ENCODE data around the gene SLC8A1.

SLC8A1 gene

DNA sequence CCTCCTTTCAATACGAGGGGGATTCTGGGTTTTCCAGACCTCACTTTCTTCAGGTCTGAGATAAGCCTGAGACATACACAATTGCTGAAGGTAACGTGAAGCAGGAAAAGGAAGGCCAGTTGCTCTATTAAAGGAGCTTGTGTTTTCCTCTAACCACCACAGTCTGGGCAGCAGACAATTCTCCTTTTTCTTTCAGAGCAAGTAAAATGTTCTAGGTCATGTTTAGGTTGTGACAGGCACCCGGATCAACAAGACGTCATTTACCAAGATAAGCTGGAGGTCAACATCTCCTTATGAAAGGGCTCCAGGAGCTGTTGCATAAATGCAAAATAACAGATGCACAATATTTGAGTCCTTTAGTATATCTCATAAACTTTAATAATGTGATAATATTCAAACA is 148.1 kb downstream of the SLC8A1 start:
- H3K4me3 ChIP-seq (ENCODE audit: low read depth, low read length): no peak overlapping the region
- TF ChIP-seq, protein P1, sequence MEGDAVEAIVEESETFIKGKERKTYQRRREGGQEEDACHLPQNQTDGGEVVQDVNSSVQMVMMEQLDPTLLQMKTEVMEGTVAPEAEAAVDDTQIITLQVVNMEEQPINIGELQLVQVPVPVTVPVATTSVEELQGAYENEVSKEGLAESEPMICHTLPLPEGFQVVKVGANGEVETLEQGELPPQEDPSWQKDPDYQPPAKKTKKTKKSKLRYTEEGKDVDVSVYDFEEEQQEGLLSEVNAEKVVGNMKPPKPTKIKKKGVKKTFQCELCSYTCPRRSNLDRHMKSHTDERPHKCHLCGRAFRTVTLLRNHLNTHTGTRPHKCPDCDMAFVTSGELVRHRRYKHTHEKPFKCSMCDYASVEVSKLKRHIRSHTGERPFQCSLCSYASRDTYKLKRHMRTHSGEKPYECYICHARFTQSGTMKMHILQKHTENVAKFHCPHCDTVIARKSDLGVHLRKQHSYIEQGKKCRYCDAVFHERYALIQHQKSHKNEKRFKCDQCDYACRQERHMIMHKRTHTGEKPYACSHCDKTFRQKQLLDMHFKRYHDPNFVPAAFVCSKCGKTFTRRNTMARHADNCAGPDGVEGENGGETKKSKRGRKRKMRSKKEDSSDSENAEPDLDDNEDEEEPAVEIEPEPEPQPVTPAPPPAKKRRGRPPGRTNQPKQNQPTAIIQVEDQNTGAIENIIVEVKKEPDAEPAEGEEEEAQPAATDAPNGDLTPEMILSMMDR (IDR thresholded peaks at IDR 0.05; ENCODE audit: low read depth, low read length): no peak

DNA sequence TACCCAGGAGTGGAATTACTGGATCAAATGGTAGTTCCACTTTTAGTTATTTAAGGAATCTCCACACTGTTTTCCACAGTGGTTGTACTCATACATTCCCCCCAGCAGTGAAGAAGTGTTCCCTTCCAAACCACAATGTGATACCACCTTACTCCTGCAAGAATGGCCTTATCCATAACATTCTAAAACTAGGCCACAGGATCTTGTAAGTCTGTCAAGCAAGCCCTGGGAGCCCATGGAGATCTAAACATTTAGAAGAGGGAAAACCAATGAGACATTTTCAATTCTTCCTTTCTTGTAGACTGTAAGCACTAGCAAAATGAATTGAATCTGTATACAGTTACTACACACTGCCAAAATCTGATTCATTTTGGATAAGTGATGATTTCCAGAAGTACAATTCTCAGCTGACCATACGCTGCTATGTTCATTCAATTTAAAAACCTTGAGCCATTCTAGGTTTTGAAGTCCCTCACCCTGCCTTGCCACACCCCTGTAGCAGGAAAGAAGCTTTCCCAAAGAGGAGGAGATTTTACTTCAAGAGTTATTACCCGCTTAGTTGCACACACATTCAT is 149.1 kb downstream of the SLC8A1 start:
- TF ChIP-seq, protein P1 (IDR thresholded peaks at IDR 0.05; ENCODE audit: low read depth, low read length): no peak
- H3K4me3 ChIP-seq (ENCODE audit: low read depth, low read length): no peak overlapping the region

DNA sequence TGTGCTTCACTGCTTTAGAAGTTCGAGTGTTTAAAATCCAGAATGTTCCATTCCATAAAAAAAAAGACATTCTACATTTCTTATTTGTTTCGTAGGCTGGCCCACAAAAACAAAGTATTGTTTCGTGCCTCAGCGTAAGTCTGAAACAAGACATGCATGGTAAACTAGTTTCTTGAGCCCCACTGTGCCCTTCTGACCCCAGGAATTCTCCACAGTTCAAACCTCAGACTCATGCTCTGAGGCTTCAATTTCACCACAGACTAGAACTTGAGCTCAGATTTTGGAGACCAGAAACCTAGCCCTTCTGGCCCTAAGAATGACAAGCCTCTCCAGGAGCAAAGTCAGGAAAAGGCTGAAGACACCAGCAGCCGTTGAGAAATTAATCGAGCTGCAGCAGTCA is 151.5 kb downstream of the SLC8A1 start:
- TF ChIP-seq, protein P1 (IDR thresholded peaks at IDR 0.05; ENCODE audit: low read depth, low read length): no peak
- H3K4me3 ChIP-seq (ENCODE audit: low read depth, low read length): no peak overlapping the region

DNA sequence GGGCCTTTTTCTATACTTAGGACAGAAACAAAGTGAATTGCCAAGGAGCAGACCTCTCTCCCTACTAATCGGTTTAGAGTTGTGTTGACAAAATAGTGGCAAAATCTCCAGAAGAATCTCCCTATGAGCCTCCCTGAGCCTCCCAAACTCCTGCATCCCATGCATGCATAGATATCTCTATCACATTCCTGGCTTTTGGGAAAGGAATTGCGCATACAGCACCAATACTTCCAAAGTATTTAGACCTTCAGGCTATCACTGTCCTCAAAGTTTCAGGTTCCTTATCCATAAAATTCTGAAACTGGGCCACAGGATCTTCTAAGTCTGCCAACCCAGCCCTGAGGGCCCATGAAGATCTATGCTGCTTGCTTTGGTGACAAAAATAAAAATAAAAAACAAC is 152.1 kb downstream of the SLC8A1 start:
- TF ChIP-seq, protein P1 (IDR thresholded peaks at IDR 0.05; ENCODE audit: low read depth, low read length): no peak
- no peak overlapping the region for H3K4me3 ChIP-seq (ENCODE audit: low read depth, low read length)

DNA sequence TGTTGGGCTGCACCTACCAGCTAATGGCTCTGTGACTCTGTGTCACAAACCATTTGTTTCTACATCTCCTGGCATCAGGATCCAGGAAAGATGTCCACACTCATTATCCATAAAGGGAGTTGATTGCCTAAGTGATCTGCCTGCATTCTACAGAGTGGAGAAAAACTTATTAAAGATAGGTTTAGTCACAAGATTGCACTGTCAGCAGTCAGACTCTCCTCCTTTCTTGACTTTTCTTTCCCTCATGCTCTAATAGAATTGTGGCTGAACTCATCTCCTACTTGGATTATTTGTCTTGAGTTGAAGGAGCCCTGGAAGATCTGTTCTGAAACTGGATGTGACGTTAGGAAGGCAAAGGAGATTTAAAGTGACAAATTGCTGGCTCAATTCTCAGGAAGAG is 152.7 kb downstream of the SLC8A1 start:
- TF ChIP-seq, protein P1 (IDR thresholded peaks at IDR 0.05; ENCODE audit: low read depth, low read length): no peak

DNA sequence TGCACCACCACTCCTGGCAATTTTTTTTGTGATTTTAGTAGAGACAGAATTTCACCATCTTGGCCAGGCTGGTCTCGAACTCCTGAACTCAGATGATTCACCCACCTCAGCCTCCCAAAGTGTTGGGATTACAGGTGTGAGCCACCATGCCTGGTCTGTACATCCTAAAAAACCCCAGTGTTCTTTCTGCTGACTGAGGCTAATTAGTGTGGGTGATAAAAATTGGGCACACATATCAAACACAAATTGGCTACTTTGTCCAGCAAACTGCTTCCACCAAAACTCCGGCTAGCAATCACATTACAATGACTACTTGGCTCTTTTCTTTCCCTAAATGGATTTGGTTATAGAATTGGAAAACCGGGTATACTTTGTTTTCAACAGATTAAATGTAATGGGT is 153.9 kb downstream of the SLC8A1 start:
- no peak overlapping the region for H3K4me3 ChIP-seq (ENCODE audit: low read depth, low read length)
- TF ChIP-seq, protein P1 (IDR thresholded peaks at IDR 0.05; ENCODE audit: low read depth, low read length): no peak

More for the DNA sequence above, 152.7 kb downstream of the SLC8A1 start:
- H3K4me3 ChIP-seq (ENCODE audit: low read depth, low read length): no peak overlapping the region

DNA sequence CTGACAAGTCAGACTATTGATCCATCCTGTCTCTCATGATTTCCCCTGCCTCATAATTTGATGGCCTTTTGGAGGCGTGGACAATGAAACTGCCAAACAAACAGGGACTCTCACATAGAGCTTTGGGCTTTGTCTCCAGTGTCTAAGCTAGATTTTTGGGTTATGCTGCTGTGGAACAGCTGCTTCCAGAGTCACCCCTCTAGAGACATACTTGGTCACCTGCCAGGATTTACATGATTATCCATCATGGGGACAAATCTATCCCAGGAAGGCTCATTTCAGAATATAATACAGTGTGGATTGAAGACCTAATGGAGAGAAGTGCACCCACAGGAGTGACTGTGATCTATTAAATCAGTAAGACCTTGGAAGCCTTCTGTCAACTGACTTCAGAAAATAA is 159.6 kb downstream of the SLC8A1 start:
- TF ChIP-seq, protein P1 (IDR thresholded peaks at IDR 0.05; ENCODE audit: low read depth, low read length): no peak

More for the DNA sequence above, 159.6 kb downstream of the SLC8A1 start:
- H3K4me3 ChIP-seq (ENCODE audit: low read depth, low read length): no peak overlapping the region
